Neuronal stem cell (in vitro differentiated cells): ENCODE results near the gene RAB11FIP3.

ENCODE experiments used
- DNase-seq: peaks from one replicate; pipeline ENCODE4 v3.0.0-alpha.2; 2013; ENCODE audit warnings: low spot score
- H2AFZ ChIP-seq: one replicate; pipeline ENCODE4 v1.6.1; 2013; ENCODE audit warnings: mild to moderate bottlenecking, low read length, inconsistent platforms
- H2AK5ac ChIP-seq: 2 replicates; pipeline ENCODE4 v1.6.1; 2013; ENCODE audit warnings: low read depth, mild to moderate bottlenecking, inconsistent platforms, low read length, moderate library complexity, mixed read lengths
- H2BK120ac ChIP-seq: 2 replicates; pipeline ENCODE4 v1.6.1; 2013; ENCODE audit warnings: low read depth, mild to moderate bottlenecking, inconsistent platforms, low read length, moderate library complexity, mixed read lengths
- H2BK12ac ChIP-seq: one replicate; pipeline ENCODE4 v1.6.1; 2013; ENCODE audit warnings: low read length, inconsistent platforms
- H2BK15ac ChIP-seq: 2 replicates; pipeline ENCODE4 v1.6.1; 2013; ENCODE audit warnings: mild to moderate bottlenecking, low read length, inconsistent platforms, mixed read lengths
- H2BK5ac ChIP-seq: one replicate; pipeline ENCODE4 v1.6.1; 2013; ENCODE audit warnings: inconsistent platforms, mild to moderate bottlenecking, low read length, moderate library complexity
- H3K14ac ChIP-seq: one replicate; pipeline ENCODE4 v1.6.1; 2013; ENCODE audit warnings: low read length, inconsistent platforms
- H3K18ac ChIP-seq: 2 replicates; pipeline ENCODE4 v1.6.1; 2013; ENCODE audit warnings: low read length, inconsistent platforms
- H3K23ac ChIP-seq: 2 replicates; pipeline ENCODE4 v1.6.1; 2013; ENCODE audit warnings: low read depth, mild to moderate bottlenecking, mixed read lengths, low read length, inconsistent platforms; ENCODE audit not compliant: poor library complexity
- H3K27ac ChIP-seq: replicated peaks from 3 replicates; pipeline ENCODE4 v1.5.1; 2013; ENCODE audit warnings: low read length, inconsistent platforms
- H3K27me3 ChIP-seq, 3 experiments: 2 replicates each; pipeline ENCODE4 v1.6.1; 2013; ENCODE audit warnings: low read length in 3 of 3, mild to moderate bottlenecking in 2 of 3, inconsistent platforms in 1 of 3, low read depth in 1 of 3, mixed read lengths in 1 of 3, moderate library complexity in 1 of 3; ENCODE audit not compliant: control insufficient read depth in 3 of 3, insufficient read depth in 3 of 3
- H3K36me3 ChIP-seq, 2 donors: replicated peaks in 1 of 2; 2 replicates each; pipeline ENCODE4 v1.6.1; 2013; ENCODE audit warnings: low read length in 2 of 2; ENCODE audit not compliant: control insufficient read depth in 2 of 2, insufficient read depth in 2 of 2
- H3K4ac ChIP-seq: 2 replicates; pipeline ENCODE4 v1.6.1; 2013; ENCODE audit warnings: inconsistent platforms, mild to moderate bottlenecking, low read length, moderate library complexity
- H3K4me1 ChIP-seq, 2 donors: 1 replicate in 1 of 2; 2 replicates in 1 of 2; pipeline ENCODE4 v1.6.1; 2013; ENCODE audit warnings: low read length in 2 of 2, low read depth in 1 of 2; ENCODE audit not compliant: control insufficient read depth in 2 of 2, insufficient read depth in 1 of 2
- H3K4me2 ChIP-seq: one replicate; pipeline ENCODE4 v1.6.1; 2013; ENCODE audit warnings: mild to moderate bottlenecking, low read length, inconsistent platforms; ENCODE audit not compliant: insufficient read depth, poor library complexity, severe bottlenecking
- H3K4me3 ChIP-seq, 2 donors: 2 replicates each; pipeline ENCODE4 v1.5.1; 2013; ENCODE audit warnings: low read length in 2 of 2, mild to moderate bottlenecking in 2 of 2, inconsistent platforms in 1 of 2, moderate library complexity in 1 of 2
- H3K79me1 ChIP-seq: one replicate; pipeline ENCODE4 v1.6.1; 2013; ENCODE audit warnings: low read depth, mild to moderate bottlenecking, inconsistent platforms, low read length, moderate library complexity
- H3K9ac ChIP-seq: one replicate; pipeline ENCODE4 v1.6.1; 2013; ENCODE audit warnings: mild to moderate bottlenecking, low read depth, low read length, inconsistent platforms; ENCODE audit not compliant: poor library complexity
- H3K9me3 ChIP-seq, 2 donors: replicated peaks in 1 of 2; 2 replicates each; pipeline versions ENCODE3 to v1.6.1; 2013; ENCODE audit warnings: low read length in 2 of 2, mild to moderate bottlenecking in 2 of 2, inconsistent platforms in 1 of 2, low read depth in 1 of 2, mixed read lengths in 1 of 2, moderate library complexity in 1 of 2; ENCODE audit not compliant: control insufficient read depth in 2 of 2, insufficient read depth in 1 of 2
- H4K8ac ChIP-seq: one replicate; pipeline ENCODE4 v1.6.1; 2013; ENCODE audit warnings: low read depth, mild to moderate bottlenecking, inconsistent platforms, low read length, moderate library complexity
- H4K91ac ChIP-seq: one replicate; pipeline ENCODE4 v1.6.1; 2013; ENCODE audit warnings: low read length, low read depth, mild to moderate bottlenecking, inconsistent platforms; ENCODE audit not compliant: poor library complexity
- WGBS, 2 donors: extraction: QIAGEN DNeasy Blood & Tissue Kit; methylation state at CpG; one replicate each; pipeline ENCODE4 v1.1.7; 2013; ENCODE audit warnings: missing lambda C conversion rate in 2 of 2, mixed read lengths in 1 of 2; ENCODE audit not compliant: insufficient read length in 2 of 2, insufficient replicate concordance in 1 of 2; ENCODE audit errors: extremely low coverage in 2 of 2; 5-methylcytosine and 5-hydroxymethylcytosine counted together

The RAB11FIP3 gene

GRCh38 chr16:554640-555365 is 129.4 kb downstream of the RAB11FIP3 start:
- peaks cover 6 to 27% (median 18%) of the 10 kb centered on the region in 3 experiments for H3K27me3 ChIP-seq
- no peak overlapping the region for H2BK15ac ChIP-seq
- no peak overlapping the region for H3K4me2 ChIP-seq
- H3K23ac ChIP-seq, result peak overlapping the region; percentile 73
- H2BK5ac ChIP-seq, result no peak overlapping the region
- peak overlapping the region; percentile 57 for H3K18ac ChIP-seq
- peak overlapping the region; percentile 31 for H2BK120ac ChIP-seq
- no peak overlapping the region for H4K91ac ChIP-seq
- H3K36me3 ChIP-seq, result peaks cover 2 to 15% of the 10 kb centered on the region in 2 donors
- no CpG with 5 or more reads among the region's 54 CpGs for WGBS, 2 donors
- peaks cover 0 to 7% of the 10 kb centered on the region in 2 donors for H3K4me1 ChIP-seq
- H3K9ac ChIP-seq, result no peak overlapping the region
- H3K4me3 ChIP-seq, result no peak overlapping the region
- H2AK5ac ChIP-seq, result no peak overlapping the region
- no peak overlapping the region for H3K27ac ChIP-seq
- H2AFZ ChIP-seq, result no peak overlapping the region
- H4K8ac ChIP-seq, result no peak overlapping the region
- no peak overlapping the region for H2BK12ac ChIP-seq
- peak overlapping the region; percentile 38 for H3K14ac ChIP-seq
- H3K79me1 ChIP-seq, result peaks cover 9% of the 10 kb centered on the region
- H3K9me3 ChIP-seq, result no peaks in the 10 kb centered on the region
- DNase-seq, result no peak
- H3K4ac ChIP-seq, result no peak overlapping the region

GRCh38 chr16:555528-556473 is 130.4 kb downstream of the RAB11FIP3 start:
- no peak overlapping the region for H3K4me2 ChIP-seq
- no CpG with 5 or more reads among the region's 32 CpGs for WGBS, 2 donors
- H4K91ac ChIP-seq, result no peak overlapping the region
- no peak overlapping the region for H3K14ac ChIP-seq
- H3K36me3 ChIP-seq, result peaks cover 2 to 15% of the 10 kb centered on the region in 2 donors
- H3K79me1 ChIP-seq, result peaks cover 9% of the 10 kb centered on the region
- no peak overlapping the region for H3K9ac ChIP-seq
- no peak overlapping the region for H2BK12ac ChIP-seq
- no peak overlapping the region for H3K18ac ChIP-seq
- no peaks in the 10 kb centered on the region for H3K9me3 ChIP-seq
- H3K23ac ChIP-seq, result no peak overlapping the region
- H2BK5ac ChIP-seq, result no peak overlapping the region
- no peak overlapping the region for H3K4me3 ChIP-seq
- H2AK5ac ChIP-seq, result peak overlapping the region; percentile 56
- no peak overlapping the region for H3K27ac ChIP-seq
- H2BK15ac ChIP-seq, result no peak overlapping the region
- H3K4ac ChIP-seq, result no peak overlapping the region
- H2AFZ ChIP-seq, result no peak overlapping the region
- no peak for DNase-seq
- H3K4me1 ChIP-seq, result peaks cover 0 to 7% of the 10 kb centered on the region in 2 donors
- no peak overlapping the region for H4K8ac ChIP-seq
- no peak overlapping the region for H2BK120ac ChIP-seq
- H3K27me3 ChIP-seq, result peaks cover 10 to 33% (median 27%) of the 10 kb centered on the region in 3 experiments

GRCh38 chr16:556474-557173 is 131.2 kb downstream of the RAB11FIP3 start:
- Histone ChIP-seq H2AFZ (no peak overlapping the region), H4K91ac (no peak overlapping the region), H3K4me1 (peaks cover 0 to 10% of the 10 kb centered on the region in 2 donors), H3K14ac (no peak overlapping the region), H4K8ac (no peak overlapping the region), H3K36me3 (peaks cover 2 to 9% of the 10 kb centered on the region in 2 donors), H3K27me3 (peaks cover 14 to 41% (median 35%) of the 10 kb centered on the region in 3 experiments), H3K79me1 (peaks cover 6% of the 10 kb centered on the region), H3K23ac (no peak overlapping the region), H3K4ac (no peak overlapping the region), H2BK120ac (no peak overlapping the region), H2BK5ac (no peak overlapping the region), H3K4me2 (no peak overlapping the region), H2BK15ac (no peak overlapping the region), H3K9ac (no peak overlapping the region), H3K9me3 (no peaks in the 10 kb centered on the region), H3K27ac (no peak overlapping the region), H2BK12ac (peak overlapping the region; percentile 90), H3K4me3 (no peak overlapping the region), H2AK5ac (peak overlapping the region; percentile 75), H3K18ac (no peak overlapping the region)
- WGBS, 2 donors, result no CpG with 5 or more reads among the region's 32 CpGs
- DNase-seq, result no peak
